NB4 (cell line): ENCODE measurements around the gene IGFBP2.

Experiments
- DNase-seq: peaks from one replicate; pipeline ENCODE4 v3.0.0; 2010; ENCODE audit warnings: low read depth
- H3K4me3 ChIP-seq: one replicate; pipeline ENCODE4 v1.5.1; 2011; ENCODE audit warnings: mild to moderate bottlenecking, low read depth, low read length, moderate library complexity
- CTCF ChIP-seq: IDR thresholded peaks from one replicate; pipeline ENCODE4 v1.5.1; 2012; ENCODE audit warnings: low read depth, low read length
- MAX ChIP-seq: IDR thresholded peaks from 2 replicates; pipeline ENCODE4 v1.6.1; 2011; ENCODE audit warnings: low read depth, low read length
- MYC ChIP-seq: IDR thresholded peaks from 2 replicates; pipeline ENCODE4 v1.6.1; 2011; ENCODE audit warnings: low read depth, low read length
- POLR2A ChIP-seq: IDR thresholded peaks from 2 replicates; pipeline ENCODE4 v1.6.1; 2011; ENCODE audit warnings: mild to moderate bottlenecking; ENCODE audit not compliant: insufficient read length; ENCODE audit errors: extremely low read depth

Gene IGFBP2

GRCh38 chr2:216653093-216653799, 20.0 kb downstream of the IGFBP2 start:
- DNase-seq = no peak
- no peak overlapping the region for H3K4me3 ChIP-seq
- TF ChIP-seq MYC (no peak), MAX (no peak)

- H3K4me3 ChIP-seq = no peak overlapping the region
- DNase-seq = no peak
- no peak for TF ChIP-seq CTCF
- no peak for TF ChIP-seq MYC
- TF ChIP-seq POLR2A = no peak
- no peak for TF ChIP-seq MAX
Observed at GRCh38 chr2:216653931-216654365, 20.7 kb downstream of the IGFBP2 start.

GRCh38 chr2:216654528-216655052, 21.4 kb downstream of the IGFBP2 start:
- TF ChIP-seq POLR2A (no peak), CTCF (no peak)
- DNase-seq = no peak
- H3K4me3 ChIP-seq = no peak overlapping the region

- no peak for DNase-seq
- no peak overlapping the region for H3K4me3 ChIP-seq
- TF ChIP-seq MAX = no peak
- no peak for TF ChIP-seq POLR2A
- no peak for TF ChIP-seq CTCF
Observed at GRCh38 chr2:216657086-216657855, 24.1 kb downstream of the IGFBP2 start.

- H3K4me3 ChIP-seq = no peak overlapping the region
- DNase-seq = no peak
- TF ChIP-seq MYC (no peak), CTCF (no peak), MAX (no peak), POLR2A (no peak)
Observed at GRCh38 chr2:216657980-216658379, 24.8 kb downstream of the IGFBP2 start.

GRCh38 chr2:216658757-216659156, 25.5 kb downstream of the IGFBP2 start:
- H3K4me3 ChIP-seq = no peak overlapping the region
- DNase-seq = no peak
- TF ChIP-seq MYC = no peak
- TF ChIP-seq POLR2A = no peak

- no peak for DNase-seq
- no peak overlapping the region for H3K4me3 ChIP-seq
Observed at GRCh38 chr2:216659276-216659675, 26.1 kb downstream of the IGFBP2 start.

More at GRCh38 chr2:216659276-216659675, 26.1 kb downstream of the IGFBP2 start:
- TF ChIP-seq MYC (no peak), POLR2A (no peak), CTCF (no peak), MAX (no peak)
